ENCODE data around the gene FOXP4. TPM values are rescaled to one million over a fixed set of nuclear protein-coding genes. Genes with fewer than 3 reads are reported as not detected.

FOXP4 gene
- total RNA-seq, 1 experiment from 2014 or later: 32.3 TPM

- no peak for TF ChIP-seq FOSL1 (IDR thresholded peaks at IDR 0.05; ENCODE audit: low read depth)
- TF ChIP-seq ZFX (IDR thresholded peaks at IDR 0.05): no peak
- no peak for TF ChIP-seq POLR2A (IDR thresholded peaks at IDR 0.05; ENCODE audit: borderline replicate concordance, extremely low read depth, insufficient read depth, insufficient read length)
- TF ChIP-seq MAX (IDR thresholded peaks at IDR 0.05): no peak
- no peak for TF ChIP-seq REST (IDR thresholded peaks at IDR 0.05; ENCODE audit: low read depth)
- TF ChIP-seq SP1 (IDR thresholded peaks at IDR 0.05; ENCODE audit: low read depth): no peak
- no peak for TF ChIP-seq EGR1 (IDR thresholded peaks at IDR 0.05; ENCODE audit: low read depth)
- no peak for TF ChIP-seq ATF3 (IDR thresholded peaks at IDR 0.05)
- no peak for TF ChIP-seq JUND (IDR thresholded peaks at IDR 0.05)
- no peak for TF ChIP-seq POLR2AphosphoS5 (IDR thresholded peaks at IDR 0.05; ENCODE audit: low read depth, low read length)
- TF ChIP-seq RAD21 (IDR thresholded peaks at IDR 0.05; ENCODE audit: low read depth): no peak
- no peak for TF ChIP-seq ELF1 (IDR thresholded peaks at IDR 0.05; ENCODE audit: borderline replicate concordance, low read depth)
- TF ChIP-seq EZH2phosphoT487 (IDR thresholded peaks at IDR 0.05; ENCODE audit: borderline replicate concordance): no peak
- TF ChIP-seq ZBTB33 (IDR thresholded peaks at IDR 0.05; ENCODE audit: extremely low read depth, insufficient replicate concordance, low read length): no peak
- TF ChIP-seq CEBPB (IDR thresholded peaks at IDR 0.05; ENCODE audit: low read depth): no peak
- TF ChIP-seq EZH2 (IDR thresholded peaks at IDR 0.05): no peak
- TF ChIP-seq CTCF (IDR thresholded peaks at IDR 0.05 in 2 of 3, conservative IDR thresholded peaks at IDR 0.05 in 1 of 3; ENCODE audit: borderline replicate concordance in 1 of 3, insufficient read depth in 1 of 3, low read depth in 2 of 3, low read length in 2 of 3): no peak
- no peak for TF ChIP-seq CBX3 (IDR thresholded peaks at IDR 0.05; ENCODE audit: low read depth)
- no peak for TF ChIP-seq YY1 (IDR thresholded peaks at IDR 0.05; ENCODE audit: extremely low read depth, insufficient replicate concordance, low read depth, low read length)
- no peak for TF ChIP-seq TCF7L2 (IDR thresholded peaks at IDR 0.05; ENCODE audit: borderline replicate concordance, extremely low read depth, insufficient read depth, insufficient read length)
- no peaks in the 10 kb centered on the region for H3K79me2 ChIP-seq (ENCODE audit: insufficient read depth, low read length)
- H4K20me1 ChIP-seq (ENCODE audit: insufficient read depth): no peaks in the 10 kb centered on the region
- H3K4me2 ChIP-seq (ENCODE audit: low read length): no peak overlapping the region
- no peak overlapping the region for H2AFZ ChIP-seq (ENCODE audit: low read depth, low read length, poor library complexity, severe bottlenecking)
- ATAC-seq (no peak), DNase-seq (ENCODE audit: low read depth, low spot score) (no peak)
- H3K9me3 ChIP-seq (ENCODE audit: control insufficient read depth in 1 of 2, insufficient read depth in 1 of 2, low read depth in 1 of 2, low read length in 2 of 2): no peaks in the 10 kb centered on the region
- H3K27me3 ChIP-seq (ENCODE audit: insufficient read depth, low read length): no peaks in the 10 kb centered on the region
- H3K9me2 ChIP-seq (ENCODE audit: insufficient read depth): no peaks in the 10 kb centered on the region
- RAD21 ChIA-PET (ENCODE audit: low non-redundant PET in 1 of 2, low total read pairs in 2 of 2, uncharacterized antibody in 2 of 2, unreplicated experiment in 2 of 2): no interaction called here
- H3K36me3 ChIP-seq (ENCODE audit: control insufficient read depth in 1 of 2, insufficient read depth in 2 of 2, low read length in 2 of 2): no peaks in the 10 kb centered on the region
- H3K9ac ChIP-seq (ENCODE audit: low read length): no peak overlapping the region
- BruUV-seq (replicated peaks): no TSS peak
- CTCF ChIA-PET: interaction anchor here (1.9 to 3.1 kb wide), 3 partner anchors 20 to 233 kb away, joined by 6 to 55 read pairs (median 31); no protein-coding TSS in a partner anchor
- H3K4me3 ChIP-seq (replicated peaks in 1 of 2; ENCODE audit: low read depth in 1 of 2, low read length in 2 of 2): no peak overlapping the region
- POLR2A ChIA-PET: no interaction called here
- H3K27ac ChIP-seq (ENCODE audit: low read depth, low read length): no peak overlapping the region
- intact Hi-C loops (cut with micrococcal nuclease): loop anchor here (1.0 to 10.0 kb wide), 2 partner anchors 174 to 232 kb away; partner anchors contain the start of gene FRS3
- peaks cover 3 to 12% of the 10 kb centered on the region in 2 experiments; a peak in 3 of 4 replicates for H3K4me1 ChIP-seq (ENCODE audit: control insufficient read depth in 1 of 2, insufficient read depth in 2 of 2, low read length in 2 of 2)
These were observed 55.0 kb downstream of the FOXP4 start for GRCh38 chr6:41601248-41601549.

All from HCT116 (cell line).